Neural progenitor cell (in vitro differentiated cells): ENCODE data around the gene PRDM12.

Source experiments
- EZH2phosphoT487 ChIP-seq: fragments of 200-600 bp; sonication (generic); IDR thresholded peaks from 2 replicates; pipeline ENCODE4 v1.6.1; 2017; ENCODE audit warnings: antibody characterized with exemption
- TF ChIP-seq, protein P1 (sequence below): fragments of 200-600 bp; sonication (generic); IDR thresholded peaks from 2 replicates; pipeline ENCODE4 v1.5.1; 2017; ENCODE audit warnings: antibody characterized with exemption, mild to moderate bottlenecking

DNA sequence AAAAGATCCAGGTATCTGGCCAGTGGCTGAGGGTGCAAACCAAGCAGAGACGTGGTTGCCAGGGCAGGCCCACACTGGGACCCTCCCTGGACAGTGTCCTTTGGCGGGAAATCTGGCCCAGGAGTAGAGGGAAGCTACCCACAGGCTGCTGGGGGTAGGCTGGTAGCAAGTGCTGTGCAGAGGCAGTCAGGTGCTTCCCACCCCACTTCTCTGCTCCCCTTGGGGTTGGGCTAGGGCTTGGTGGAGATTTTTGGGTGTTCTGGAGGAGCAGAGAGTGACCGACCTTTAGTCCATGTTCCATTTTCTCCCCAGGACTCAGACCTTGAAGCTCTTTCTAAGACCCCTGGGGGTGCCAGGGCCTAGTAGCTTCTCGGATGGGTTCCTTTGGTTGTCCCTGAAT, 5.6 kb downstream of the PRDM12 start:
- TF ChIP-seq, protein P1, sequence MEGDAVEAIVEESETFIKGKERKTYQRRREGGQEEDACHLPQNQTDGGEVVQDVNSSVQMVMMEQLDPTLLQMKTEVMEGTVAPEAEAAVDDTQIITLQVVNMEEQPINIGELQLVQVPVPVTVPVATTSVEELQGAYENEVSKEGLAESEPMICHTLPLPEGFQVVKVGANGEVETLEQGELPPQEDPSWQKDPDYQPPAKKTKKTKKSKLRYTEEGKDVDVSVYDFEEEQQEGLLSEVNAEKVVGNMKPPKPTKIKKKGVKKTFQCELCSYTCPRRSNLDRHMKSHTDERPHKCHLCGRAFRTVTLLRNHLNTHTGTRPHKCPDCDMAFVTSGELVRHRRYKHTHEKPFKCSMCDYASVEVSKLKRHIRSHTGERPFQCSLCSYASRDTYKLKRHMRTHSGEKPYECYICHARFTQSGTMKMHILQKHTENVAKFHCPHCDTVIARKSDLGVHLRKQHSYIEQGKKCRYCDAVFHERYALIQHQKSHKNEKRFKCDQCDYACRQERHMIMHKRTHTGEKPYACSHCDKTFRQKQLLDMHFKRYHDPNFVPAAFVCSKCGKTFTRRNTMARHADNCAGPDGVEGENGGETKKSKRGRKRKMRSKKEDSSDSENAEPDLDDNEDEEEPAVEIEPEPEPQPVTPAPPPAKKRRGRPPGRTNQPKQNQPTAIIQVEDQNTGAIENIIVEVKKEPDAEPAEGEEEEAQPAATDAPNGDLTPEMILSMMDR, result no peak
- no peak for TF ChIP-seq EZH2phosphoT487
